H9 (cell line): ENCODE data around the gene TMC1. TPM values are rescaled to one million over a fixed set of nuclear protein-coding genes. Genes with fewer than 3 reads are reported as not detected.

Source experiments
- DNase-seq: peaks from one replicate; pipeline ENCODE4 v3.0.0-alpha.2; 2017
- H2AFZ ChIP-seq: one replicate; pipeline ENCODE4 v1.6.1; 2013; ENCODE audit warnings: mild to moderate bottlenecking, low read length, control low read depth, moderate library complexity
- H2AK5ac ChIP-seq: 2 replicates; pipeline ENCODE4 v1.6.1; 2013; ENCODE audit warnings: low read length, control low read depth, mixed read lengths; ENCODE audit not compliant: insufficient read length
- H2BK120ac ChIP-seq: one replicate; pipeline ENCODE4 v1.6.1; 2013; ENCODE audit warnings: low read depth, mild to moderate bottlenecking, low read length, control low read depth, inconsistent platforms; ENCODE audit not compliant: poor library complexity, severe bottlenecking
- H2BK12ac ChIP-seq: 2 replicates; pipeline ENCODE4 v1.6.1; 2013; ENCODE audit warnings: low read length, control low read depth, mixed read lengths, low read depth; ENCODE audit not compliant: insufficient read length
- H2BK15ac ChIP-seq: 2 replicates; pipeline ENCODE4 v1.6.1; 2013; ENCODE audit warnings: low read depth, low read length, control low read depth
- H2BK20ac ChIP-seq: one replicate; pipeline ENCODE4 v1.6.1; 2013; ENCODE audit warnings: low read depth, mild to moderate bottlenecking, low read length, control low read depth, inconsistent platforms; ENCODE audit not compliant: poor library complexity, severe bottlenecking
- H2BK5ac ChIP-seq: 2 replicates; pipeline ENCODE4 v1.6.1; 2013; ENCODE audit warnings: low read length, control low read depth, mixed read lengths; ENCODE audit not compliant: insufficient read length
- H3K14ac ChIP-seq: 2 replicates; pipeline ENCODE4 v1.6.1; 2013; ENCODE audit warnings: low read length, control low read depth; ENCODE audit not compliant: insufficient read depth
- H3K18ac ChIP-seq: 2 replicates; pipeline ENCODE4 v1.6.1; 2013; ENCODE audit warnings: low read depth, mild to moderate bottlenecking, mixed read lengths, low read length, control low read depth; ENCODE audit not compliant: insufficient read length
- H3K23ac ChIP-seq: 2 replicates; pipeline ENCODE4 v1.6.1; 2013; ENCODE audit warnings: low read length, control low read depth, mixed read lengths, low read depth; ENCODE audit not compliant: insufficient read length
- H3K23me2 ChIP-seq: 2 replicates; pipeline ENCODE4 v1.6.1; 2013; ENCODE audit warnings: low read depth, mild to moderate bottlenecking, mixed read lengths, low read length, control low read depth; ENCODE audit not compliant: insufficient read length, poor library complexity, severe bottlenecking
- H3K27ac ChIP-seq: 2 replicates; pipeline ENCODE4 v1.5.1; 2013; ENCODE audit warnings: low read length, control low read depth, mixed read lengths, low read depth; ENCODE audit not compliant: insufficient read length
- H3K27me3 ChIP-seq: 2 replicates; pipeline ENCODE4 v1.6.1; 2013; ENCODE audit warnings: low read length, control low read depth, inconsistent platforms; ENCODE audit not compliant: insufficient read depth
- H3K4ac ChIP-seq: 2 replicates; pipeline ENCODE4 v1.6.1; 2013; ENCODE audit warnings: low read depth, mild to moderate bottlenecking, control low read depth, inconsistent platforms, low read length, moderate library complexity
- H3K4me1 ChIP-seq: 2 replicates; pipeline ENCODE4 v1.6.1; 2013; ENCODE audit warnings: low read length, control low read depth, inconsistent platforms; ENCODE audit not compliant: insufficient read depth
- H3K4me2 ChIP-seq: 2 replicates; pipeline ENCODE4 v1.6.1; 2013; ENCODE audit warnings: low read length, control low read depth, mixed read lengths; ENCODE audit not compliant: insufficient read length, insufficient read depth
- H3K56ac ChIP-seq: 2 replicates; pipeline ENCODE4 v1.6.1; 2013; ENCODE audit warnings: low read depth, mild to moderate bottlenecking, mixed read lengths, low read length, control low read depth; ENCODE audit not compliant: insufficient read length
- H3K79me1 ChIP-seq: 2 replicates; pipeline ENCODE4 v1.6.1; 2013; ENCODE audit warnings: low read depth, mild to moderate bottlenecking, moderate library complexity, low read length, control low read depth, inconsistent platforms; ENCODE audit not compliant: insufficient read depth, poor library complexity, severe bottlenecking
- H3K79me2 ChIP-seq: 2 replicates; pipeline ENCODE4 v1.6.1; 2013; ENCODE audit warnings: low read length, control low read depth, inconsistent platforms; ENCODE audit not compliant: insufficient read depth
- H3K9ac ChIP-seq: 2 replicates; pipeline ENCODE4 v1.6.1; 2013; ENCODE audit warnings: low read length, control low read depth, mixed read lengths; ENCODE audit not compliant: insufficient read length; ENCODE audit errors: extremely low read depth
- H3K9me3 ChIP-seq: one replicate; pipeline ENCODE4 v1.6.1; 2013; ENCODE audit warnings: low read depth, low read length, inconsistent platforms; ENCODE audit not compliant: control insufficient read depth
- H3T11ph ChIP-seq: one replicate; pipeline ENCODE4 v1.6.1; 2013; ENCODE audit warnings: mild to moderate bottlenecking, low read length, control low read depth, inconsistent platforms
- H4K20me1 ChIP-seq: one replicate; pipeline ENCODE4 v1.6.1; 2013; ENCODE audit not compliant: control insufficient read depth, insufficient read length, insufficient read depth
- H4K5ac ChIP-seq: 2 replicates; pipeline ENCODE4 v1.6.1; 2013; ENCODE audit warnings: low read depth, mild to moderate bottlenecking, mixed read lengths, low read length, control low read depth; ENCODE audit not compliant: insufficient read length
- H4K8ac ChIP-seq: replicated peaks from 2 replicates; pipeline ENCODE4 v1.6.1; 2013; ENCODE audit warnings: low read length, control low read depth, mixed read lengths, low read depth; ENCODE audit not compliant: insufficient read length
- H4K91ac ChIP-seq: 2 replicates; pipeline ENCODE4 v1.6.1; 2013; ENCODE audit warnings: low read depth, mild to moderate bottlenecking, moderate library complexity, mixed read lengths, low read length, control low read depth; ENCODE audit not compliant: insufficient read length
- H3K27ac Mint-ChIP-seq, 3 experiments: 2 replicates in 2 of 3; 3 replicates in 1 of 3; pipeline ENCODE4 v1.8.0; 2020 to 2021; ENCODE audit warnings: mixed read lengths in 3 of 3, mild to moderate bottlenecking in 1 of 3, moderate library complexity in 1 of 3
- H3K27me3 Mint-ChIP-seq: 2 replicates; pipeline ENCODE4 v1.8.0; 2021; ENCODE audit warnings: low read depth, mild to moderate bottlenecking, moderate library complexity, mixed read lengths
- H3K36me3 Mint-ChIP-seq, 3 experiments: 2 replicates in 2 of 3; 3 replicates in 1 of 3; pipeline ENCODE4 v1.8.0; 2020 to 2021; ENCODE audit warnings: low read depth in 3 of 3, mixed read lengths in 3 of 3; ENCODE audit not compliant: insufficient read depth in 1 of 3
- H3K4me1 Mint-ChIP-seq, 2 experiments: 2 replicates each; pipeline ENCODE4 v1.8.0; 2020; ENCODE audit warnings: mixed read lengths in 2 of 2
- H3K4me3 Mint-ChIP-seq, 2 experiments: 2 replicates in 1 of 2; 3 replicates in 1 of 2; pipeline ENCODE4 v1.8.0; 2020 to 2021; ENCODE audit warnings: mild to moderate bottlenecking in 2 of 2, mixed read lengths in 2 of 2, moderate library complexity in 1 of 2
- H3K9me3 Mint-ChIP-seq, 2 experiments: 2 replicates in 1 of 2; 3 replicates in 1 of 2; pipeline ENCODE4 v1.8.0; 2020; ENCODE audit warnings: mild to moderate bottlenecking in 2 of 2, mixed read lengths in 2 of 2, moderate library complexity in 1 of 2
- total RNA-seq: library from RNA; stranded (reverse); gene quantifications from 2 replicates; pipeline ENCODE4 v1.2.1, GENCODE V29; 2021
- TF ChIP-seq, protein P1 (sequence below): fragments of 200-600 bp; sonication (generic); conservative IDR thresholded peaks from 3 replicates; pipeline ENCODE4 v1.8.0; 2021; ENCODE audit warnings: antibody characterized with exemption, mild to moderate bottlenecking

TMC1 gene
- total RNA-seq, 1 experiment from 2014 or later = 2.4 TPM

DNA sequence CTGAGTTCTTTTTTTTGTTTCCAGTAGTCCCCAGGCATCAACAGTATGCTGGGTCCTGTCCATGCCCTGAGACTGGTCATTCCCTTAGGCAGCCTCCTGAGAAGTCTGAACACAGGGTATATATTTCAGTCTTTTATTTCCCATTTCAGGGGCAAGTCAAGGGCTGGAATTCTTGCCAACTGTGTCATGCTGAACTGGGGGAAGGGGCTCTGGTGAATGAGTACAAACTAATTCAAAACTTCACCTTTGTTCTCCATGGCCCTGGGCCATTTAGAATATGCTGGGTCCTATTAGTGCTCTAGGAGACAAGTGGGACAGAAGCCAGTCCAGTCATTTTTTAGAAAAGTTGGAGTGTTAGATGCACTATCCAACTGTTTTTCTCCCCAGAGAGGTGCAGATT is 170.3 kb downstream of the TMC1 start:
- no peak overlapping the region for H3K27ac ChIP-seq
- H2AFZ ChIP-seq = no peak overlapping the region
- no peak overlapping the region for H4K5ac ChIP-seq
- H2BK15ac ChIP-seq = no peak overlapping the region
- H3K4me1 ChIP-seq = no peaks in the 10 kb centered on the region
- no peak overlapping the region for H4K8ac ChIP-seq
- H2BK120ac ChIP-seq = no peak overlapping the region
- no peak overlapping the region for H3K56ac ChIP-seq
- no peak overlapping the region for H3K23ac ChIP-seq
- Mint-ChIP-seq H3K4me3 (no peak overlapping the region), H3K36me3 (peaks cover 5 to 37% (median 15%) of the 10 kb centered on the region in 3 experiments; a peak in 5 of 7 replicates), H3K9me3 (peaks cover 7 to 16% of the 10 kb centered on the region in 2 experiments; a peak in 4 of 5 replicates), H3K27ac (no peak overlapping the region; a peak in 1 of 7 replicates), H3K4me1 (peaks cover 0 to under 1% of the 10 kb centered on the region in 2 experiments; a peak in 1 of 4 replicates), H3K27me3 (no peaks in the 10 kb centered on the region)
- no peak overlapping the region for H2BK5ac ChIP-seq
- H3K4ac ChIP-seq = no peak overlapping the region
- H3T11ph ChIP-seq = no peak overlapping the region
- H4K91ac ChIP-seq = no peak overlapping the region
- no peak overlapping the region for H2BK12ac ChIP-seq
- H3K79me1 ChIP-seq = no peaks in the 10 kb centered on the region
- H3K9me3 ChIP-seq = no peaks in the 10 kb centered on the region
- H3K14ac ChIP-seq = no peak overlapping the region
- H3K18ac ChIP-seq = no peak overlapping the region
- H2BK20ac ChIP-seq = no peak overlapping the region
- H3K27me3 ChIP-seq = no peaks in the 10 kb centered on the region
- H2AK5ac ChIP-seq = no peak overlapping the region
- H3K4me2 ChIP-seq = no peak overlapping the region
- TF ChIP-seq, protein P1, sequence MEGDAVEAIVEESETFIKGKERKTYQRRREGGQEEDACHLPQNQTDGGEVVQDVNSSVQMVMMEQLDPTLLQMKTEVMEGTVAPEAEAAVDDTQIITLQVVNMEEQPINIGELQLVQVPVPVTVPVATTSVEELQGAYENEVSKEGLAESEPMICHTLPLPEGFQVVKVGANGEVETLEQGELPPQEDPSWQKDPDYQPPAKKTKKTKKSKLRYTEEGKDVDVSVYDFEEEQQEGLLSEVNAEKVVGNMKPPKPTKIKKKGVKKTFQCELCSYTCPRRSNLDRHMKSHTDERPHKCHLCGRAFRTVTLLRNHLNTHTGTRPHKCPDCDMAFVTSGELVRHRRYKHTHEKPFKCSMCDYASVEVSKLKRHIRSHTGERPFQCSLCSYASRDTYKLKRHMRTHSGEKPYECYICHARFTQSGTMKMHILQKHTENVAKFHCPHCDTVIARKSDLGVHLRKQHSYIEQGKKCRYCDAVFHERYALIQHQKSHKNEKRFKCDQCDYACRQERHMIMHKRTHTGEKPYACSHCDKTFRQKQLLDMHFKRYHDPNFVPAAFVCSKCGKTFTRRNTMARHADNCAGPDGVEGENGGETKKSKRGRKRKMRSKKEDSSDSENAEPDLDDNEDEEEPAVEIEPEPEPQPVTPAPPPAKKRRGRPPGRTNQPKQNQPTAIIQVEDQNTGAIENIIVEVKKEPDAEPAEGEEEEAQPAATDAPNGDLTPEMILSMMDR = no peak
- no peaks in the 10 kb centered on the region for H3K23me2 ChIP-seq
- H3K79me2 ChIP-seq = no peaks in the 10 kb centered on the region
- no peak for DNase-seq
- H3K9ac ChIP-seq = no peak overlapping the region
- no peaks in the 10 kb centered on the region for H4K20me1 ChIP-seq
